ENCODE data around the gene TK2. TPM values are rescaled to one million over a fixed set of nuclear protein-coding genes. Genes with fewer than 3 reads are reported as not detected.

TK2 gene
- total RNA-seq, 1 donor from 2014 or later, result 33.2 TPM

- no peak overlapping the region for H3K4me3 Mint-ChIP-seq (ENCODE audit: unreplicated experiment)
- H3K27ac Mint-ChIP-seq (ENCODE audit: unreplicated experiment), result no peak overlapping the region
- H3K4me1 Mint-ChIP-seq (ENCODE audit: unreplicated experiment), result no peaks in the 10 kb centered on the region
- TF ChIP-seq CTCF (IDR thresholded peaks at IDR 0.05), result no peak
- no peak for DNase-seq (ENCODE audit: extremely low spot score, unreplicated experiment)
- no peaks in the 10 kb centered on the region for H3K9me3 Mint-ChIP-seq (ENCODE audit: unreplicated experiment)
- H3K36me3 Mint-ChIP-seq (ENCODE audit: unreplicated experiment), result no peaks in the 10 kb centered on the region
- peaks cover 6% of the 10 kb centered on the region for H3K27me3 Mint-ChIP-seq (ENCODE audit: unreplicated experiment)
These were observed 38.1 kb upstream of the TK2 start for GRCh38 chr16:66587881-66588600.

- TF ChIP-seq CTCF (IDR thresholded peaks at IDR 0.05), result no peak
- DNase-seq (ENCODE audit: extremely low spot score, unreplicated experiment), result no peak
- Mint-ChIP-seq H3K4me3 (ENCODE audit: unreplicated experiment) (no peak overlapping the region), H3K4me1 (ENCODE audit: unreplicated experiment) (peaks cover 12% of the 10 kb centered on the region), H3K36me3 (ENCODE audit: unreplicated experiment) (no peaks in the 10 kb centered on the region), H3K27me3 (ENCODE audit: unreplicated experiment) (peaks cover 3% of the 10 kb centered on the region), H3K9me3 (ENCODE audit: unreplicated experiment) (no peaks in the 10 kb centered on the region), H3K27ac (ENCODE audit: unreplicated experiment) (no peak overlapping the region)
These were observed 35.7 kb upstream of the TK2 start for GRCh38 chr16:66585481-66586239.

DNA sequence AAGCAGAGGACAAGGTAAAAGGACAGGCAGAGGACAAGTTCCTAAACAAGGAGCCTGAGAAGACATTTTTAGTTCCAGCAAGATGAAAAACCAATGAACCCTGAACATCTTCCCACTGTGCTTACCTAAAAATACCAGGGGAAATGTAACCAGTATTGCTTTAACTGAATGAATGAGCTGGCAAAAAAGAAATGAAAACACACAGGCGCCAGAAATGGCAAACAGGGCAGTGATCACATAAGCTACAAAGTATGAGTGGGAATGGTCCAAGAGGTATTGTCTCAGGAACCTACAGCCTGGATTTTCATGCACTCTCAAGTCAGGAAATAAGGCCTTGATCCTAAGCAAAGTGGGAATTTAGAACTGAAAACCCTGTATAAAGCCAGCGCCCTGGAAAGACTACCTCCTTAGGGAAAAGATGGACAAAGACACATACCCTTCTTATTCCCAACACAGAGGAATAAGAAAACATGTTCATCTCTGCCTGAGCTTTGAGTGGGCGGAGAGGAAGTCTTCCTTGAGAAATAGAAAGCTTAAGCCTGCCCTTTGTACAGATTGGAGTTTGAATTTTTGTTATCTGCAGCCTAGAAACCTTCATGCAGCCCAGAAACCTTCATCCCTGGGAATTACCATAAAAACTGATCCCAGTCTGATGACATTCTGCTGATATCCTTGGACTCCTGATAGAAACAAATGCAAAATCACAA lies 31.5 kb upstream of the TK2 start:
- peaks cover 23% of the 10 kb centered on the region for H3K4me1 Mint-ChIP-seq (ENCODE audit: unreplicated experiment)
- DNase-seq (ENCODE audit: extremely low spot score, unreplicated experiment), result no peak
- peak overlapping the region; percentile 77 for H3K27ac Mint-ChIP-seq (ENCODE audit: unreplicated experiment)
- no peak overlapping the region for H3K4me3 Mint-ChIP-seq (ENCODE audit: unreplicated experiment)
- H3K27me3 Mint-ChIP-seq (ENCODE audit: unreplicated experiment), result no peaks in the 10 kb centered on the region
- no peaks in the 10 kb centered on the region for H3K36me3 Mint-ChIP-seq (ENCODE audit: unreplicated experiment)
- no peak for TF ChIP-seq CTCF (IDR thresholded peaks at IDR 0.05)
- no peaks in the 10 kb centered on the region for H3K9me3 Mint-ChIP-seq (ENCODE audit: unreplicated experiment)

DNA sequence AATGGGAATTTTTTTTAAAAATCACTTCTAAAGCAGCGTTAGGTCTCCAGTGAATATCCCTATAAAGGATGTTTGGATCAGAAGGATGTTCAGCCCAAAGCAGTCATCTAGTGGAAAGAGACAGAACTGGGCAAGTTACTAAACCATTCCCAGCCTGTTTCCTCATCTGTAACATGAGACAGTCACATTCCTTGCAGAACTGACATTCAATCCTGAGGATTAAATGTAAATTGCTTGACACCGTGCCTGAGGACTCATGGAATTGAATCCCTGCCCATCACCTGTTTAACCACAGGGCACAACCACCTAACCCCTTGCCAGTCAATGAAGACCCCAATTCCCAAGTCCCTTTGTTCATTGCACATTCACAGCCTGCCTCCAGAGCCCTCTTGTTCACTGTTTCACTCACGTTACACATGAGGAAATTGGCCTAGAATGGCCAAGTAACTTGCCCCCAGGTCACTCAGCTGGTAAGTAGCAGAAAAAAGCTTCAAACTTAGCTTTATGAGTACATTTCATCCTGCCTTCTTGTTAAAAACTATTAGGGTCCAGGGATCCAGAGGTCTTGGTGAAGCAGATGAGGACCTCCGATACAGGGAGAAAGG lies 30.8 kb upstream of the TK2 start:
- Mint-ChIP-seq H3K36me3 (ENCODE audit: unreplicated experiment) (no peaks in the 10 kb centered on the region), H3K9me3 (ENCODE audit: unreplicated experiment) (no peaks in the 10 kb centered on the region), H3K27me3 (ENCODE audit: unreplicated experiment) (no peaks in the 10 kb centered on the region), H3K4me1 (ENCODE audit: unreplicated experiment) (peaks cover 23% of the 10 kb centered on the region), H3K4me3 (ENCODE audit: unreplicated experiment) (no peak overlapping the region), H3K27ac (ENCODE audit: unreplicated experiment) (peak overlapping the region; percentile 77)
- no peak for DNase-seq (ENCODE audit: extremely low spot score, unreplicated experiment)
- peak; percentile 46 for TF ChIP-seq CTCF (IDR thresholded peaks at IDR 0.05)

Measured in osteocyte (in vitro differentiated cells).